Heart right ventricle (tissue), 16 donors: Measurements from ENCODE around the gene TET3. TPM values are rescaled to one million over a fixed set of nuclear protein-coding genes. Genes with fewer than 3 reads are reported as not detected.

Experiments used
- ATAC-seq, 8 donors: fragments of 200-7000 bp; cut with Tn5 transposase; one replicate each; pipeline ENCODE4 v1.9.1; 2020; ENCODE audit warnings: mild to moderate bottlenecking in 8 of 8, moderate library complexity in 8 of 8, moderate number of reproducible peaks in 1 of 8
- DNase-seq, 2 donors: peaks; one replicate each; pipeline ENCODE4 v3.0.0-alpha.2; 2020
- H3K27ac ChIP-seq, 10 donors: fragments of 200-600 bp; sonication (generic) in 2 of 10; one replicate each; pipeline versions ENCODE4 v1.5.0 to v1.8.0; 2020 to 2022; ENCODE audit warnings: mild to moderate bottlenecking in 3 of 10
- H3K27me3 ChIP-seq, 7 donors: fragments of 200-600 bp; one replicate each; pipeline ENCODE4 v1.8.0; 2021 to 2022; ENCODE audit warnings: mild to moderate bottlenecking in 2 of 7
- H3K36me3 ChIP-seq, 9 donors: fragments of 200-600 bp; sonication (generic) in 1 of 9; one replicate each; pipeline versions ENCODE4 v1.5.0 to v1.8.0; 2020 to 2022; ENCODE audit warnings: mild to moderate bottlenecking in 2 of 9
- H3K4me1 ChIP-seq, 9 donors: fragments of 200-600 bp; sonication (generic) in 1 of 9; one replicate each; pipeline versions ENCODE4 v1.5.0 to v1.8.0; 2020 to 2022; ENCODE audit warnings: mild to moderate bottlenecking in 4 of 9
- H3K4me3 ChIP-seq, 10 donors: fragments of 200-600 bp; sonication (generic) in 2 of 10; one replicate each; pipeline versions ENCODE4 v1.5.0 to v1.8.0; 2020 to 2022; ENCODE audit warnings: mild to moderate bottlenecking in 7 of 10, moderate library complexity in 2 of 10
- H3K9me3 ChIP-seq, 11 donors: fragments of 200-600 bp in 10 of 11; sonication (generic) in 2 of 11; one replicate each; pipeline versions ENCODE4 v1.5.0 to v1.8.0; 2013 to 2022; ENCODE audit warnings: mild to moderate bottlenecking in 2 of 11, control low read depth in 1 of 11, moderate library complexity in 1 of 11
- CTCF ChIP-seq, 9 donors: fragments of 200-600 bp; sonication (generic) in 2 of 9; IDR thresholded peaks; one replicate each; pipeline versions ENCODE4 v1.5.0 to v1.8.0; 2021 to 2022; ENCODE audit warnings: antibody characterized with exemption in 9 of 9, mild to moderate bottlenecking in 5 of 9, moderate library complexity in 1 of 9
- WGBS, 2 donors: extraction: QIAGEN DNeasy Blood & Tissue Kit; methylation state at CpG; one replicate each; pipeline ENCODE4 v1.1.7; 2013; ENCODE audit warnings: inconsistent platforms in 1 of 2; 5-methylcytosine and 5-hydroxymethylcytosine counted together
- intact Hi-C, 10 donors: fragments of 100-400 bp; cut with DNase I; formaldehyde crosslinking; loops; one replicate each; pipeline versions ENCODE4 v1.11.1 to v1.14.2; 2022
- polyA plus RNA-seq, 2 donors: library from polyadenylated mRNA; stranded (reverse); fragments of 200-250 nt; gene quantifications; one replicate each; pipeline ENCODE4 v1.2.3, GENCODE V29; 2013
- total RNA-seq, 10 donors: library from RNA; stranded (reverse); fragmentation: NEBNext Ultra II Directional in 3 of 10; extraction: Animal tissue kit (Norgen Biotek cat#: 25700) in 3 of 10; gene quantifications; one replicate each; pipeline versions ENCODE4 v1.2.1 to v1.2.4, GENCODE V29; 2021 to 2023
- donor health status: Arrhythmogenic right ventricular cardiomyopathy.
- donor health status: ischemic (EF 13 %, LVEDD 7.1; RV severe dilation, severe dysfunction).
- donor health status: healthy with polysubstance abuse.
- donor health status: DM: no; HTN: yes; CAD: no.
- donor health status: DM: no; HTN: no; CAD: no.
- donor health status: ischemic (EF 25% LVEDD 6.9; RV normal size, moderate dysfunction).
- donor health status: ischemic (EF 25% LVEDD 5.7; RV mildly dilated, moderate dysfunction).
- donor health status: healthy.
- donor health status: DM: yes; HTN: yes; CAD: no.
- donor health status: Ischemic cardiomyopathy.
- donor health status: ischemic (EF 35%, LVEDD 5.7; RV mildly dilated, moderate dysfunction).
- donor health status: nonischemic (EF 11% LVEDD 7.7; RV severe dilation, severe dysfunction).
- donor health status: DM: yes; HTN: yes; CAD: no.
- donor health status: PGD.
- donor health status: ischemic (EF 29% LVEDD 5.4; RV normal size, mild dysfunction).
- donor health status: nonischemic (EF 23%, LVEDD 6.1; RV moderate dilation, normal function).

TET3 gene
- total and polyA plus RNA-seq, 12 donors = 1.1 to 8.0 (median 2.7) TPM

- Histone ChIP-seq H3K4me1 (peaks cover 6 to 50% (median 16%) of the 10 kb centered on the region in 9 donors), H3K9me3 (no peaks in the 10 kb centered on the region), H3K27me3 (no peaks in the 10 kb centered on the region), H3K36me3 (peaks cover 0 to 15% (median 0%) of the 10 kb centered on the region in 9 donors), H3K4me3 (no peak overlapping the region), H3K27ac (no peak overlapping the region)
- intact Hi-C loops = no loop called here
- no peak for TF ChIP-seq CTCF (IDR thresholded peaks at IDR 0.05)
- DNase-seq (no peak), ATAC-seq (no peak)
- 99 to 100% methylated on average over 4 of the region's 4 CpGs for WGBS, 2 donors
Observed at GRCh38 chr2:73992036-73992435, 7.3 kb downstream of the TET3 start.

- no peak overlapping the region for H3K27ac ChIP-seq
- peaks cover 0 to 11% (median 0%) of the 10 kb centered on the region in 9 donors for H3K36me3 ChIP-seq
- ATAC-seq (no peak), DNase-seq (no peak)
- H3K9me3 ChIP-seq = no peaks in the 10 kb centered on the region
- H3K27me3 ChIP-seq = no peaks in the 10 kb centered on the region
- no peak for TF ChIP-seq CTCF (IDR thresholded peaks at IDR 0.05)
- peaks cover 0 to 37% (median 2%) of the 10 kb centered on the region in 9 donors for H3K4me1 ChIP-seq
- WGBS, 2 donors = 78 to 86% methylated on average over 3 of the region's 3 CpGs
- H3K4me3 ChIP-seq = no peak overlapping the region
- intact Hi-C loops = no loop called here
Observed at GRCh38 chr2:73993376-73993775, 8.7 kb downstream of the TET3 start.

GRCh38 chr2:73993778-73994177, 9.1 kb downstream of the TET3 start:
- Histone ChIP-seq H3K4me1 (peaks cover 0 to 35% (median 0%) of the 10 kb centered on the region in 9 donors), H3K36me3 (peaks cover 0 to 11% (median 0%) of the 10 kb centered on the region in 9 donors)

GRCh38 chr2:73994178-73994831, 9.6 kb downstream of the TET3 start:
- H3K9me3 ChIP-seq = no peaks in the 10 kb centered on the region
- DNase-seq = no peak

More at GRCh38 chr2:73993778-73994177, 9.1 kb downstream of the TET3 start:
- intact Hi-C loops = no loop called here
- DNase-seq (no peak), ATAC-seq (peak in 1 of 8 donors; percentile 29)
- Histone ChIP-seq H3K9me3 (no peaks in the 10 kb centered on the region), H3K4me3 (no peak overlapping the region), H3K27ac (no peak overlapping the region), H3K27me3 (no peaks in the 10 kb centered on the region)
- TF ChIP-seq CTCF (IDR thresholded peaks at IDR 0.05) = no peak
- WGBS, 2 donors = 83 to 85% methylated on average over 4 of the region's 4 CpGs

More at GRCh38 chr2:73994178-73994831, 9.6 kb downstream of the TET3 start:
- no peak overlapping the region for H3K27ac ChIP-seq
- peaks cover 0 to 36% (median 0%) of the 10 kb centered on the region in 9 donors for H3K4me1 ChIP-seq
- ATAC-seq = peak in 1 of 8 donors; percentile 24
- intact Hi-C loops = no loop called here
- no peaks in the 10 kb centered on the region for H3K27me3 ChIP-seq
- peaks cover 0 to 11% (median 0%) of the 10 kb centered on the region in 9 donors for H3K36me3 ChIP-seq
- WGBS, 2 donors = 93% methylated on average over 8 of the region's 8 CpGs
- H3K4me3 ChIP-seq = no peak overlapping the region
- no peak for TF ChIP-seq CTCF (IDR thresholded peaks at IDR 0.05)
